Muscle layer of colon (tissue), 2 donors: ENCODE measurements around the gene CA12.
A peak's percentile ranks its signal among the peaks of the same experiment; 100 is the strongest.

Experiments used
- H3K27ac ChIP-seq: one replicate; pipeline ENCODE4 v1.7.0; 2013; ENCODE audit warnings: low read depth, mild to moderate bottlenecking, low read length, moderate library complexity
- H3K27me3 ChIP-seq, 2 donors: one replicate each; pipeline ENCODE4 v1.7.0; 2013; ENCODE audit warnings: low read length in 2 of 2, mild to moderate bottlenecking in 2 of 2; ENCODE audit not compliant: insufficient read depth in 2 of 2, control insufficient read depth in 1 of 2
- H3K36me3 ChIP-seq: one replicate; pipeline ENCODE4 v1.7.0; 2013; ENCODE audit warnings: mild to moderate bottlenecking, low read length; ENCODE audit not compliant: insufficient read depth
- H3K4me1 ChIP-seq: one replicate; pipeline ENCODE4 v1.7.0; 2013; ENCODE audit warnings: mild to moderate bottlenecking, low read length; ENCODE audit not compliant: insufficient read depth
- H3K4me3 ChIP-seq, 2 donors: one replicate each; pipeline ENCODE4 v1.7.0; 2013; ENCODE audit warnings: low read length in 2 of 2, low read depth in 1 of 2, mild to moderate bottlenecking in 1 of 2, moderate library complexity in 1 of 2
- H3K9ac ChIP-seq: one replicate; pipeline ENCODE4 v1.7.0; 2013; ENCODE audit warnings: low read length
- H3K9me3 ChIP-seq: one replicate; pipeline ENCODE4 v1.7.0; 2013; ENCODE audit warnings: mild to moderate bottlenecking, low read length
- donor health status: abdominal sarcoma.
- donor health status: Adenocarcinoma of cecum.

The CA12 gene

GRCh38 chr15:63291507-63291906 is 90.1 kb downstream of the CA12 start:
- Histone ChIP-seq H3K27me3 (no peaks in the 10 kb centered on the region), H3K4me1 (no peaks in the 10 kb centered on the region), H3K9ac (no peak overlapping the region), H3K27ac (no peak overlapping the region), H3K4me3 (no peak overlapping the region), H3K36me3 (peaks cover 19% of the 10 kb centered on the region), H3K9me3 (no peaks in the 10 kb centered on the region)

- no peaks in the 10 kb centered on the region for H3K27me3 ChIP-seq
- no peak overlapping the region for H3K9ac ChIP-seq
- H3K4me3 ChIP-seq = no peak overlapping the region
- no peaks in the 10 kb centered on the region for H3K4me1 ChIP-seq
- no peak overlapping the region for H3K27ac ChIP-seq
- no peaks in the 10 kb centered on the region for H3K9me3 ChIP-seq
- peaks cover 9% of the 10 kb centered on the region for H3K36me3 ChIP-seq
These were observed 92.8 kb downstream of the CA12 start for GRCh38 chr15:63288778-63289378.

GRCh38 chr15:63288342-63288741 is 93.3 kb downstream of the CA12 start:
- Histone ChIP-seq H3K4me1 (no peaks in the 10 kb centered on the region), H3K36me3 (peaks cover 9% of the 10 kb centered on the region)

GRCh38 chr15:63287109-63287508 is 94.5 kb downstream of the CA12 start:
- H3K4me3 ChIP-seq = no peak overlapping the region
- H3K27ac ChIP-seq = no peak overlapping the region
- no peak overlapping the region for H3K9ac ChIP-seq
- peaks cover 9% of the 10 kb centered on the region for H3K36me3 ChIP-seq
- no peaks in the 10 kb centered on the region for H3K27me3 ChIP-seq
- H3K4me1 ChIP-seq = no peaks in the 10 kb centered on the region
- H3K9me3 ChIP-seq = no peaks in the 10 kb centered on the region

More at GRCh38 chr15:63288342-63288741, 93.3 kb downstream of the CA12 start:
- Histone ChIP-seq H3K27me3 (no peaks in the 10 kb centered on the region), H3K9me3 (no peaks in the 10 kb centered on the region), H3K9ac (no peak overlapping the region), H3K27ac (no peak overlapping the region), H3K4me3 (no peak overlapping the region)

- H3K4me1 ChIP-seq = no peaks in the 10 kb centered on the region
- no peak overlapping the region for H3K27ac ChIP-seq
- H3K27me3 ChIP-seq = no peaks in the 10 kb centered on the region
- no peaks in the 10 kb centered on the region for H3K9me3 ChIP-seq
- no peak overlapping the region for H3K9ac ChIP-seq
- no peak overlapping the region for H3K4me3 ChIP-seq
- peaks cover 14% of the 10 kb centered on the region for H3K36me3 ChIP-seq
These were observed 97.3 kb downstream of the CA12 start for GRCh38 chr15:63284335-63284734.

GRCh38 chr15:63283126-63283525 is 98.5 kb downstream of the CA12 start:
- Histone ChIP-seq H3K36me3 (peaks cover 14% of the 10 kb centered on the region), H3K9ac (no peak overlapping the region), H3K27me3 (no peaks in the 10 kb centered on the region), H3K27ac (no peak overlapping the region), H3K9me3 (no peaks in the 10 kb centered on the region), H3K4me1 (peaks cover 8% of the 10 kb centered on the region), H3K4me3 (no peak overlapping the region)

GRCh38 chr15:63277893-63278456 is 103.7 kb downstream of the CA12 start:
- Histone ChIP-seq H3K9me3 (no peaks in the 10 kb centered on the region), H3K36me3 (peaks cover 5% of the 10 kb centered on the region), H3K27me3 (no peaks in the 10 kb centered on the region), H3K9ac (peak overlapping the region; percentile 89), H3K4me1 (peaks cover 12% of the 10 kb centered on the region), H3K27ac (peak overlapping the region; percentile 96), H3K4me3 (peak overlapping the region; percentile 80 to 85)

- Histone ChIP-seq H3K27me3 (no peaks in the 10 kb centered on the region), H3K4me3 (peak within 1 kb of the TSS; percentile 83 to 85), H3K4me1 (peaks cover 12% of the 10 kb centered on the region), H3K9me3 (no peaks in the 10 kb centered on the region), H3K27ac (peak within 1 kb of the TSS; percentile 96), H3K36me3 (peaks cover 5% of the 10 kb centered on the region), H3K9ac (peak within 1 kb of the TSS; percentile 89)
These were observed 104.4 kb downstream of the CA12 start, which contains the start of gene APH1B for GRCh38 chr15:63277038-63277892. Gene APH1B (plus strand): TSS chr15:63277605. CDS start chr15:63277624, 19 bp downstream.

GRCh38 chr15:63276342-63277037 is 105.2 kb downstream of the CA12 start:
- Histone ChIP-seq H3K9ac (peak overlapping the region; percentile 46), H3K4me1 (peaks cover 12% of the 10 kb centered on the region), H3K27me3 (no peaks in the 10 kb centered on the region)

GRCh38 chr15:63274427-63274826 is 107.2 kb downstream of the CA12 start:
- no peak overlapping the region for H3K9ac ChIP-seq
- H3K36me3 ChIP-seq = no peaks in the 10 kb centered on the region
- no peak overlapping the region for H3K27ac ChIP-seq
- H3K4me1 ChIP-seq = peaks cover 12% of the 10 kb centered on the region
- H3K9me3 ChIP-seq = no peaks in the 10 kb centered on the region
- H3K4me3 ChIP-seq = no peak overlapping the region
- no peaks in the 10 kb centered on the region for H3K27me3 ChIP-seq

More at GRCh38 chr15:63276342-63277037, 105.2 kb downstream of the CA12 start:
- Histone ChIP-seq H3K4me3 (peak overlapping the region; percentile 51 to 83), H3K27ac (peak overlapping the region; percentile 35), H3K9me3 (no peaks in the 10 kb centered on the region), H3K36me3 (peaks cover 5% of the 10 kb centered on the region)
